H7 (cell line): Measurements from ENCODE around the gene CCDC148. TPM values are rescaled to one million over a fixed set of nuclear protein-coding genes. Genes with fewer than 3 reads are reported as not detected.
A peak's percentile ranks its signal among the peaks of the same experiment; 100 is the strongest.
"Not testable (repeated sequence)": the region's sequence is repeated elsewhere in the genome, so short reads cannot be mapped to it uniquely, and the experiment has no call there.

ENCODE experiments used
- DNase-seq: peaks from one replicate; pipeline ENCODE4 v3.0.0; 2012
- H3K27me3 ChIP-seq: 2 replicates; pipeline ENCODE4 v1.6.0; 2011; ENCODE audit warnings: mild to moderate bottlenecking, low read length; ENCODE audit not compliant: control insufficient read depth, insufficient read depth
- H3K36me3 ChIP-seq: replicated peaks from 2 replicates; pipeline ENCODE4 v1.5.1; 2011; ENCODE audit warnings: low read length; ENCODE audit not compliant: control insufficient read depth, insufficient read depth
- H3K4me3 ChIP-seq: 2 replicates; pipeline ENCODE4 v1.5.1; 2011; ENCODE audit warnings: low read depth, mild to moderate bottlenecking, control low read depth, low read length, moderate library complexity; ENCODE audit not compliant: insufficient read depth
- total RNA-seq: library from RNA; depleted of rRNA; stranded (reverse); fragments of >200 nt; shearing (Covaris generic); gene quantifications from 2 replicates; pipeline ENCODE4 v1.2.3, GENCODE V29; 2014

Gene CCDC148
- total RNA-seq, 1 experiment from 2014 or later = 0.07 TPM

DNA sequence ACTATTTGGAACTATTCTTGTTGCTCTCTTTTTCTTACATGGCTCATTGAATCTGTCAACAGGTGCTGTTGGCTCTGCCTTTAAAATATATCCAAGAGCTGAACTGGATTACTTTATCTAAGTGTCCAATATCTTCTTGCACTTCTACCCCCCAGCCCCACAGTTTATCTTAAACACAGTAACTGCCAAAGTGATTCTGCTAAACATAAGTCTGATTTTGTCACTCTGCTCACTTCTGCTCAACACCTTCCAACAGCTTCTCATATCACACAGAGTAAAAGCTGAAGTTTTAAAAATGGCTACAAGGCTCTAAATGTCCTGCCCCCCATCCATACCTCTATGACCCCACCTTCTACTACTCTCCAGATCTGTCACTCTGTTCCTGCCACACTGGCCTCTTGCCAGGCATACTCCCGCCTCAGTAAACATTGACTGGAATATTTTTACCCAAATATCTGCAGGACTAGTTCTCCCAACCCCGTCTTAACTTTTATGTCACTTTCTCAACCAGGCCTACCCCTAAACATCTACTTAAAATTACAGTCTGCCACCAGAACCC is 130.7 kb downstream of the CCDC148 start:
- Histone ChIP-seq H3K27me3 (no peaks in the 10 kb centered on the region), H3K4me3 (no peak overlapping the region), H3K36me3 (no peaks in the 10 kb centered on the region)
- DNase-seq = no peak

DNA sequence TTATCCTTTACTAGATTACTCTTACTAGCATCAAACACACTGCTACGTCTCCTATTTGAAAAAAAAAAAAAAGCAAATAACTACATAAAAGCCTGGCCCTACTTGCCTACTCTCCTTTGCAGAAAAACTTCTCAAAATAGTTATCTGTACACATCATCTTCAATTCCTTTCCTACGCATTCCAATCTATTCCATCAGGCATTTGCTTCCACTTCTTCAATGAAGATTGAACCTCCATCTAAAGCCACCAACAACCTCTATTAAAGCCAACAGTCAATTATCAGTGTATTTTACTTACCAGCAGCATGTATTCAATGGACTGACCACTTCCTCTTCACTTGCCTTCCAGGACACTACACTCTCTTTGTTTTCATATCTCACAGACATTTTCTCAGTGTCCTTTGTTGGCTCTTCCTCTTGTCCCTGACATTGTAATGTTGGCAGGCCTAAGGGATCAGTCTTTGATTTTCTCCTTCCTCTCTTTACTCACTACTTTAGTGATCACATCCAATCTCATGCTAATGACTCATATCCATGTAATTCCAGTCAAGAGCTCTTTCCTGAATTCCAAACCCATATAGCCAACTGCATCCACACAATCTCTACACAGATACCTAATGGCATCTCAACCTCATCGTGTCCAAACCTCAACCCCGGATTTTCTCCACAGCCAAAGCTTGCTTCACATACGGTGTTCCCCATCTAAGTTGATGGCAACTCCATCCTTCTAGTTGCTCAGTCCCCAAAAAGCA is 131.3 kb downstream of the CCDC148 start:
- H3K4me3 ChIP-seq = no peak overlapping the region
- H3K27me3 ChIP-seq = no peaks in the 10 kb centered on the region
- DNase-seq = no peak
- H3K36me3 ChIP-seq = no peaks in the 10 kb centered on the region

DNA sequence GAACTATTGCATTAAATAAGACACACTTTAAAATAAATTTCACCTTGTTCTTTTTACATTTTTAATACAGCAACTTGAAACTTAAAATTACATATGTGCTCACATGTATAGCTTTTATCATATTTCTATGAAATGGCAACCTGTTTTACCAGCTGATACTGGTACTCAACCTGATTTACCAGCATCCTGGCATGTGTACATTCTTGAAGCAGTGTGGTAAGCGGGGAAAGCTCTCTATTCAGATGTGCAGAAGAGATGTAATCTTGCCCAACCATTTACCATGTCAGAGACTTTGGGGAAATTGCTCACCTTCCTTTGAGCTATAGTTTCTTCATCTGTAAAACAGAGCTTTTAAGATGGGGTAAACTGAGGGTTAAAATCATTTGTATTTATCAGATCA is 133.2 kb downstream of the CCDC148 start:
- no peak for DNase-seq
- no peaks in the 10 kb centered on the region for H3K36me3 ChIP-seq
- no peak overlapping the region for H3K4me3 ChIP-seq
- no peaks in the 10 kb centered on the region for H3K27me3 ChIP-seq

DNA sequence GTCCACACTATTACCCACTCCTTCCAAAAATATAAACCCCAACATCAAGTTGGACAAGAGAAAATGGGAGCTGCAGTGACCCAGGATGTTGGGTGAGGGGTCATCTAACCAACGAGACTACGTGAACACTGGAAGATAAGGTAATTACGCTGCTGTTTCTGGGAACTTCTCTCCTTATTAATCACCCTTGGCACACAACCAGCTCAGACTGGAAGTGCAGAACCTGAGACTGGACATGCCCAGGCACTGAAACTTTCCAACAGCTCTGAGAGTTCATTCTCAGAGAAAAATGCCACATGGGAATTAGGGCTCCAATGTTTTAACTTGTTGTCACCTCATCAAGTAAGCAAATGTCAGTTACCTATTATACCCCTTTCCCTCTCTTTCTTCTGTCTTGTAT is 135.3 kb downstream of the CCDC148 start:
- H3K4me3 ChIP-seq = no peak overlapping the region
- H3K36me3 ChIP-seq = no peaks in the 10 kb centered on the region
- no peak for DNase-seq
- H3K27me3 ChIP-seq = no peaks in the 10 kb centered on the region

DNA sequence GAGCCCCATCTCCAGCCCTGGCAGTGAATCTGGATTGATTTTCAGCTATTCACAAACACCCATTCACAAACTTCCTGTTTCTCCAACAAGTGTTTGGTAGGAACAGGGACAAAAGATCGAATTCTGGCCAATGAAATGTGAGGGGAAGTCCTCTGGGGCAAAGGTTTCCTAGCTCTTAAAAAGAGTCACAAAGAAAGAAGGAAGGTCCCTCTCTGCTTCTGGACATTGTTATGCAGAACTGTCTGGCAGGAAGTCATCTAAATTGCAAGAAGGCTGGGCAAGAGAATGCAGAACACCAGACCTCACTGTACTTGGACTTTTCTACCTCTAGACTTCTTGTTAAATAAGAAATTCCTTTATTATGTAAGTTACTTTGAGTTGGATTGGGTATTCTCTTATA is 137.3 kb downstream of the CCDC148 start:
- no peaks in the 10 kb centered on the region for H3K36me3 ChIP-seq
- no peaks in the 10 kb centered on the region for H3K27me3 ChIP-seq
- no peak for DNase-seq
- H3K4me3 ChIP-seq = no peak overlapping the region

GRCh38 chr2:158317642-158318041 is 138.9 kb downstream of the CCDC148 start:
- no peak overlapping the region for H3K4me3 ChIP-seq
- peak; percentile 4 for DNase-seq
- H3K27me3 ChIP-seq = no peaks in the 10 kb centered on the region
- H3K36me3 ChIP-seq = no peaks in the 10 kb centered on the region

DNA sequence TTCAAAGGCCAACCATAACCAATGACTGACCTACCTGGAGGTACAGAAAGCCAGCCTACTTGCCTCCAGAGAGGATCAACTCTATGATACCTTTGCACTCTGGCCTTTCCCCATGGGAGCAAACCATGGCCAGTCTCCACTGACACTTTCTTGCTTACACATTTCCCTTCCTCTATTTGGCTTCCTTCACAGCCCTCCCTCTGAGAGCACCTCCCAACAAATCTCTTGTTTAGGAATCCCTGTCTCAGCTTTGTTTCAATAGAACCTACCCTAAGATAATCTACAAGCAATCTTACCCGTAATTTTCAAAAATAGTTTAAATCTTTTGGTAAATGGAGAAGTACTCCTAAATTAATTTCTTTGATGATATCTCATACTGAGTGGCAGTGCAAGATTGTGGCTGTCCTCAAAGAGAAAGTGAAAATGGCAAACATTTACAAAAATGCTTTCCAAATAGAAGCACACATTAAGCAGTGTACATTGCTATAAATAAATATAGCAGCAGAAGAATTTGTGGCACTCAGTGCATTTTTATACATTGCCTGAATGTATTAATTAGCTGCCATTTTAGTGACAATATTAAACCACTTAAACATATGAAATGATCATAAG is 140.6 kb downstream of the CCDC148 start:
- DNase-seq = peak; percentile 5
- H3K27me3 ChIP-seq = no peaks in the 10 kb centered on the region
- H3K4me3 ChIP-seq = no peak overlapping the region
- H3K36me3 ChIP-seq = no peaks in the 10 kb centered on the region

GRCh38 chr2:158315000-158315399 is 141.6 kb downstream of the CCDC148 start:
- Histone ChIP-seq H3K4me3 (no peak overlapping the region), H3K36me3 (no peaks in the 10 kb centered on the region), H3K27me3 (no peaks in the 10 kb centered on the region)
- no peak for DNase-seq

DNA sequence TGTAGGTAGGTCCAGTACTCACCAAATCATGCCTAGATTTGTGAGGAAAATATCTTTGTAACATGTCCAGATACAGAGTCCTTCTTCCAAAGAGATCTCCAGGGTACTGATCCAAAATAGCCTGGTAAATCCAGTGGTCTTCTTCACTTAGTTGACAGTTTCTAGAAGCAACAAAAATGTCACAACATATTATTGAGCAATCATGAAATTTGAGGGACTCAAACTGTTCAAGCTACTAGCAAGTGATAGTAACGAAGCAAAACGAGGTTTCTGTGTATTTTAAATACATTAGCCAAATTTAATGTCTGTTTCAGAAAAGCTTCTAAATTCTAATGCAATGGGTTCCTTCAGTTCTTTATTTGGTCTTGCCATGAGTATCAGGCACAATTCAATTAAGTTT is 142.8 kb downstream of the CCDC148 start:
- no peak for DNase-seq
- Histone ChIP-seq H3K27me3 (no peaks in the 10 kb centered on the region), H3K4me3 (no peak overlapping the region), H3K36me3 (no peaks in the 10 kb centered on the region)

GRCh38 chr2:158312981-158313380 is 143.6 kb downstream of the CCDC148 start:
- Histone ChIP-seq H3K4me3 (no peak overlapping the region), H3K36me3 (no peaks in the 10 kb centered on the region), H3K27me3 (no peaks in the 10 kb centered on the region)
- no peak for DNase-seq

- not testable (repeated sequence) for H3K27me3 ChIP-seq, H3K36me3 ChIP-seq, DNase-seq, H3K4me3 ChIP-seq
These were observed 146.1 kb downstream of the CCDC148 start for GRCh38 chr2:158310407-158310806.

GRCh38 chr2:158305501-158305900 is 151.1 kb downstream of the CCDC148 start:
- Histone ChIP-seq H3K4me3 (no peak overlapping the region), H3K36me3 (no peaks in the 10 kb centered on the region), H3K27me3 (no peaks in the 10 kb centered on the region)
- DNase-seq = no peak

GRCh38 chr2:158300394-158300793 is 156.2 kb downstream of the CCDC148 start:
- Histone ChIP-seq H3K4me3 (no peak overlapping the region), H3K27me3 (no peaks in the 10 kb centered on the region), H3K36me3 (no peaks in the 10 kb centered on the region)
- DNase-seq = no peak

GRCh38 chr2:158297606-158298005 is 158.9 kb downstream of the CCDC148 start:
- H3K4me3 ChIP-seq = no peak overlapping the region
- DNase-seq = no peak
- no peaks in the 10 kb centered on the region for H3K36me3 ChIP-seq
- no peaks in the 10 kb centered on the region for H3K27me3 ChIP-seq

DNA sequence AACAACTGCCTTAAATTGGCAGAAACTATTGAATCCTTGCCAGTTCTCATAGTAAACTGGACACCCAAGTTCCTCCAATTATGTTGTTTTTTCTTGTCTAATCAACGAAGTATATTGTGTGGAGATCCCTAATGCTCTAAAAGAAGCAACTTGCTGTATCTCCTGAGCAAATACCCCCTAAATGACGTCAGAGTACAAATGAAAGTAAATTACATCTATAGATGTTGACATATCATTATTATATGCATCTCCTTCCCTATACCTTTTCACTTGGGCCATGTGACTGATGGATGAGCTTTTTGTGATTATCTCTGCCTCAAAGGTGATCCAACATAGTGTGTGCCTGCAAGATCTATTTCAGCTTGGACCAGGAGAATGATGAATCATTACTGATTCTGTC is 159.4 kb downstream of the CCDC148 start:
- no peaks in the 10 kb centered on the region for H3K27me3 ChIP-seq
- H3K36me3 ChIP-seq = no peaks in the 10 kb centered on the region
- DNase-seq = no peak
- H3K4me3 ChIP-seq = no peak overlapping the region
